SK-N-SH (cell line): ENCODE data around the gene OPN1MW3.
"Not testable (repeated sequence)": the region's sequence is repeated elsewhere in the genome, so short reads cannot be mapped to it uniquely, and the experiment has no call there.

ENCODE experiments used
- CTCF ChIP-seq: fragments of 200-600 bp; sonication (generic); IDR thresholded peaks from 2 replicates; pipeline ENCODE4 v1.6.1; 2017; ENCODE audit warnings: antibody characterized with exemption, mild to moderate bottlenecking, moderate library complexity
- EP300 ChIP-seq, 2 experiments: IDR thresholded peaks; 2 replicates each; pipeline versions ENCODE4 v1.4.0 to v1.6.1; 2012; ENCODE audit warnings: borderline replicate concordance in 1 of 2, low read depth in 1 of 2, low read length in 1 of 2
- FOXM1 ChIP-seq: IDR thresholded peaks from 2 replicates; pipeline ENCODE4 v1.4.0; 2012; ENCODE audit warnings: low read depth, mild to moderate bottlenecking
- IRF3 ChIP-seq: fragments of 150-350 bp; IDR thresholded peaks from 2 replicates; pipeline ENCODE4 v1.6.1; 2016; ENCODE audit warnings: mild to moderate bottlenecking, low read depth, low read length
- NFIC ChIP-seq: IDR thresholded peaks from 2 replicates; pipeline ENCODE4 v1.4.0; 2012; ENCODE audit warnings: borderline replicate concordance
- NRF1 ChIP-seq: IDR thresholded peaks from 2 replicates; pipeline ENCODE4 v1.6.1; 2012; ENCODE audit warnings: low read depth, mild to moderate bottlenecking, low read length
- PBX3 ChIP-seq: IDR thresholded peaks from 2 replicates; pipeline ENCODE4; 2012
- TCF12 ChIP-seq: IDR thresholded peaks from 2 replicates; pipeline ENCODE4 v1.4.0; 2012
- USF2 ChIP-seq: fragments of 150-350 bp; IDR thresholded peaks from 2 replicates; pipeline ENCODE4 v1.6.1; 2017; ENCODE audit warnings: antibody characterized with exemption, low read length, low read depth, borderline replicate concordance

GRCh38 chrX:154209670-154210418 is 47.5 kb upstream of the OPN1MW3 start:
- TF ChIP-seq TCF12; CTCF; USF2; FOXM1; IRF3; NFIC; PBX3; EP300 (IDR thresholded peaks at IDR 0.05; ENCODE audit: borderline replicate concordance in 1 of 2, low read depth in 1 of 2, low read length in 1 of 2); NRF1: not testable (repeated sequence)
